SJCRH30 (cell line): ENCODE measurements around the gene TSR1. TPM values are rescaled to one million over a fixed set of nuclear protein-coding genes. Genes with fewer than 3 reads are reported as not detected.

ENCODE experiments used
- DNase-seq, 2 experiments: peaks; one replicate each; pipeline ENCODE4 v3.0.0-alpha.2; 2015 to 2020
- H3K27ac ChIP-seq: fragments of 250-450 bp; sonication (Bioruptor Pico); 2 replicates; pipeline ENCODE4 v1.5.1; 2020; ENCODE audit warnings: mild to moderate bottlenecking, moderate library complexity
- H3K27me3 ChIP-seq: fragments of 250-450 bp; sonication (Bioruptor Pico); 2 replicates; pipeline ENCODE4 v1.5.1; 2020; ENCODE audit warnings: mild to moderate bottlenecking, moderate library complexity
- H3K36me3 ChIP-seq: fragments of 250-450 bp; sonication (Bioruptor Pico); 2 replicates; pipeline ENCODE4 v1.5.1; 2020; ENCODE audit warnings: mild to moderate bottlenecking, moderate library complexity
- H3K4me1 ChIP-seq: fragments of 250-450 bp; sonication (Bioruptor Pico); 2 replicates; pipeline ENCODE4 v1.5.1; 2020; ENCODE audit warnings: mild to moderate bottlenecking, moderate library complexity
- H3K4me3 ChIP-seq: fragments of 250-450 bp; sonication (Bioruptor Pico); 2 replicates; pipeline ENCODE4 v1.5.1; 2020; ENCODE audit warnings: mild to moderate bottlenecking, moderate library complexity
- H3K9me3 ChIP-seq: fragments of 250-450 bp; sonication (Bioruptor Pico); replicated peaks from 2 replicates; pipeline ENCODE4 v1.5.1; 2020; ENCODE audit warnings: mild to moderate bottlenecking, moderate library complexity
- total RNA-seq: library from RNA; depleted of rRNA; stranded (reverse); fragments of >200 nt; shearing (Covaris generic); gene quantifications from 2 replicates; pipeline ENCODE4 v1.2.3, GENCODE V29; 2014; rRNA removed

The TSR1 gene
- total RNA-seq: 31.9 and 33.6 TPM in 2 replicates

DNA sequence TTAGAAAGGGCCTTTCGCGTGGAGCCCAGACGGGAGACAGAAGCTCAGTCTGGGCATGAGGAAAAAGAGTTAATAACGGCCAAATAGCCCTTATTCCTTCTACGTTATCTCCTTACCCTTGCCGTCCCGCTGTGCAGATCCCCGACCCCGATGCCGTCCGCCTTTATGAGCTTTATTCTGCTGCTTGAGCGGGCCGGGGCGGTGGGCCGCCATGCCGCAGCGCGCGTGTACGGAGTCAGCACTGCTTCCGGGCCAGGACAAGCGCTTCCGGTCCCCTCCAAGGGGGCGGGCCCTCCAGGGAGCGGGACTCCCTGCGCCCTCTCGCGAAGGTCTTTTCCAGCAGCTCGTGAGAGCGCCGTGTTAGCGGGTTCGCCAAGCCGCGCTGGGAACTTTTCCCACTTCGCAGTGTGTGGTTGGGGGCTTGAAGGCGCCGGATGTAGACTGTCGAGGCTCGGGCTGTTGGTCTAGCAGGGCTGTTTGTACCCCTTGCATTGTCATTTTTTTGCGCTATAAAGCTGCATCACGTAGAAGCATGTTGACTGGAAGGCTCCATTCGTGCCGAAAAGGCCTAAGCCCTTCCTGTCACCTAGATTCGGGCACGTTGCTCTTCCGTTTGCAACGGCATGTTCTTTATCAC, at the start of gene TSR1:
TSS of gene TSR1 (minus strand) at position 243 of the 637 bp plus-strand sequence. CDS start at position 213, 30 bp downstream.
- H3K4me3 ChIP-seq: peak within 1 kb of the TSS; percentile 83
- H3K27me3 ChIP-seq: no peaks in the 10 kb centered on the region
- H3K36me3 ChIP-seq: peaks cover 37% of the 10 kb centered on the region
- peak; percentile 85 to 88 for DNase-seq
- H3K9me3 ChIP-seq: no peaks in the 10 kb centered on the region
- H3K4me1 ChIP-seq: no peaks in the 10 kb centered on the region
- peak within 1 kb of the TSS; percentile 68 for H3K27ac ChIP-seq

DNA sequence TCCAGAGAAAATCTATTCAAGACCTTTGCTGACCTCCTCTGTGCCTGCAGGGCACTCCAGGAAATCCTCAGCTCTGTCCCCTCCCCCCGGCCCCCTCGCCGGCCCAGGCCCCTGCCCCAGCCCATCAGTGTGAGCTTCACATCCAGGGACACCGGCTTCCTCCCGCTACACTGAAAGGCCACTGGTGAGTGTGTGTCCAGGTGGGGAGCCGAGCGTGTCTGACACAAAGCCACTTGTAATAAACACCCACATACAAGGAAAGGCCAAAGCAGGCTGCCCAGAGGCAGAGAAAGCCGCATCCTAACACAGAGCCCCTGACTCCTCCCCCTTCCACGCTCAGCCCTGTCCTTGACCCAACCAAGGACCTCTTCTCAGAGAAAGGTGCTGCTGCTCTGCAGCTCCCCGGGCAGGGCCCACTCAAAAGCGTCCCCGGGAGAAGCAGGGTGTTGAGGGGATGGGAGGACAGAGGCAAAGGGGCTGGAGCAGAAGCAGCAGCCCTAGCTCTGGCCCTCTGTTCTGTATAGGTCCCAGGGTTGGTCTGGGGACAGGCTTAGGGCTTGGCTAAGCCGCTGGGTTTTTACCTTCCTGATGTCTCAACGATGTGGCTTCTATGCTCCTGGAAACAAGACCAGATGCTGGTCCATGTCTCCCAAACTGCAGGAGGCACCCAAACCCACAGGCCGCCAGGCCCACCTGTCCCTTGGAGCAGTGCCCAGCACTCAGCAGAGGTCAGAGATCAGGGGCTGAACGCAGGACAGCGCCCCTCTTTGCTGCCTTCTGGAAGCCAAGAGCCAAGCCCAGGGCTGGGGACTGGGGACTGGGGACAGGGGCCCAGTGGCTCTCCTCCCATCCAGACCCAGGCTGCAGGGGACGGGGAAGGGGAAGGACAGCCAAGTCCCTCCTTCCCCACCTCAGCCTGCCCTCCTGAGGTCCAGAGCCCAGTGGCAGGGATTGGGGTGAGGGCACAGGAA, 49.3 kb upstream of the TSR1 start:
- Histone ChIP-seq H3K36me3 (no peaks in the 10 kb centered on the region), H3K4me1 (peaks cover 15% of the 10 kb centered on the region; the same call in 1 of the 2 replicates), H3K9me3 (no peaks in the 10 kb centered on the region), H3K27ac (no peak overlapping the region), H3K4me3 (no peak overlapping the region), H3K27me3 (no peaks in the 10 kb centered on the region)
- DNase-seq: no peak

GRCh38 chr17:2384439-2385127, 48.3 kb upstream of the TSR1 start:
- no peak overlapping the region for H3K27ac ChIP-seq
- no peaks in the 10 kb centered on the region for H3K9me3 ChIP-seq
- DNase-seq: no peak
- H3K36me3 ChIP-seq: no peaks in the 10 kb centered on the region
- no peaks in the 10 kb centered on the region for H3K27me3 ChIP-seq
- H3K4me3 ChIP-seq: no peak overlapping the region
- H3K4me1 ChIP-seq: peaks cover 15% of the 10 kb centered on the region; the same call in 1 of the 2 replicates

- H3K27ac ChIP-seq: no peak overlapping the region
- H3K36me3 ChIP-seq: no peaks in the 10 kb centered on the region
- no peaks in the 10 kb centered on the region for H3K27me3 ChIP-seq
- H3K9me3 ChIP-seq: no peaks in the 10 kb centered on the region
- no peak for DNase-seq
- no peak overlapping the region for H3K4me3 ChIP-seq
- H3K4me1 ChIP-seq: peaks cover 15% of the 10 kb centered on the region; the same call in 1 of the 2 replicates
These were observed 47.4 kb upstream of the TSR1 start for GRCh38 chr17:2383628-2384167.

DNA sequence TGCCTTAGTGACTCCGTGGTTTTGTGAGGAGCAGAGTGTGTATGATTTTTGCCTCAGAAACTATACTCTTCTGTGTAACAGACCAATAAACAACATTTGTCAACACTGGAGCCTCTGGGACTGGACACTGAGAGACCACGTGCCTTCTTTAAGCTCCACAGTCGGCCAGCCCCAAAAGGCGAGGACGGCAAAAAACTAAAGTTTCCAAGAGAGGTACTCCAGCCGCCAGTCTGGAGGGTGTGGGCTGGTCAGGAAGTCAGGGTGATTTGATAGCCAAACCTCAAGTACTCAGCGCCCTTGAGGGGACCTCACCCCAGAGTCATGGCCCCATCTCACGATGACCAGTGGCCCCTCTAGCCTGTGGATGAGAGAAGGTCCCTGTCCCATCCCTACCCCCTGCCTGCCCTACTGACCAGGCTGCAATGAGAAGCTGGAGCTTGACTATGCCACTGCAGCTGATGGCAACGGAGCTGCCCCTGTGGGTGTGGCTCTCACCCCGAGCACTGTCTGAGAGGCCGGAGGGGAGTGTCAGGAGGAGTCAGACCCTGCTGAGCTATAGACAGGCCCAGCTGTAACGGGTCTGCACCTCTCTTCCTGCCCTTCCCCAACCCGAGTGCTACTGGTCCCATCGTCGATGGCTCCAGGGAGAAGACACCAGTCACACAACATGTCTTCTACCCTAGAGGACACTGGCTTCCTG, 44.8 kb upstream of the TSR1 start:
- H3K9me3 ChIP-seq: no peaks in the 10 kb centered on the region
- H3K27ac ChIP-seq: no peak overlapping the region
- no peaks in the 10 kb centered on the region for H3K27me3 ChIP-seq
- no peak overlapping the region for H3K4me3 ChIP-seq
- no peaks in the 10 kb centered on the region for H3K36me3 ChIP-seq
- no peak for DNase-seq
- peaks cover 11% of the 10 kb centered on the region; the same call in 1 of the 2 replicates for H3K4me1 ChIP-seq

DNA sequence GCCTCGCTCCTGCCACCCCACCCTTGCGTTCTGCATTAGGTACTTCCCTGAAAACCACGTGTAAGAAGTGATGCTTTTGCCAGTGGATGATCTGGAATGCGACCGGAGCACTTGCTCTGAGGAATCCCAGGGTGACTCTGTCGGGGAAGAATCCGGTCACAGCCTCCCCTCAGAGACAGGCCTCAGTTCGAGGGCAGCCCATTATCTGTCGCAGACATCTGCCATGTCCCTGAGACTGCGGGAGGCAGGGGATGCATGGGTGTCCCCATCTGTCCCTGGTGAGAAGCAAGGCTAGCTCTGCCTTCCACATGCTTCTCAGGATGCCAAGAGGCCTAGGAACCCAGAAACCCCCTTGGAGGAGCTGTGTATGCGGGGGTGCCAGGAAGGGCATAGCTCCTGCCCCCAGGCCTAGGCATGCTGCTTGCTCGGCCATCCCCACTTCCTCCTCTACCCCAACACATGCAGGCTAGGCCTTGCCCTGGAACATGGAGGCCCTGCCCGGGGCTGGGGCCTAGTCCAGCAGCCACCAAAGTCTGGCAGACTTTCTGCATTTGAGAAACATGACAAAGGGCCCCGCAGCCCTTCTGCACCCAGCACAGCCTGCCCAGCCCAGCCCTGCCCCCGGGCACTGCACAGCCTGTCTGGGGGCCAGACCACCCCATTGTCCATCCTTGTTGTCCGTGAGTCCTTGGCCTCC, 44.1 kb upstream of the TSR1 start:
- Histone ChIP-seq H3K4me3 (no peak overlapping the region), H3K9me3 (no peaks in the 10 kb centered on the region), H3K4me1 (peaks cover 4% of the 10 kb centered on the region; the same call in 1 of the 2 replicates), H3K27me3 (no peaks in the 10 kb centered on the region), H3K36me3 (no peaks in the 10 kb centered on the region), H3K27ac (no peak overlapping the region)
- DNase-seq: no peak

DNA sequence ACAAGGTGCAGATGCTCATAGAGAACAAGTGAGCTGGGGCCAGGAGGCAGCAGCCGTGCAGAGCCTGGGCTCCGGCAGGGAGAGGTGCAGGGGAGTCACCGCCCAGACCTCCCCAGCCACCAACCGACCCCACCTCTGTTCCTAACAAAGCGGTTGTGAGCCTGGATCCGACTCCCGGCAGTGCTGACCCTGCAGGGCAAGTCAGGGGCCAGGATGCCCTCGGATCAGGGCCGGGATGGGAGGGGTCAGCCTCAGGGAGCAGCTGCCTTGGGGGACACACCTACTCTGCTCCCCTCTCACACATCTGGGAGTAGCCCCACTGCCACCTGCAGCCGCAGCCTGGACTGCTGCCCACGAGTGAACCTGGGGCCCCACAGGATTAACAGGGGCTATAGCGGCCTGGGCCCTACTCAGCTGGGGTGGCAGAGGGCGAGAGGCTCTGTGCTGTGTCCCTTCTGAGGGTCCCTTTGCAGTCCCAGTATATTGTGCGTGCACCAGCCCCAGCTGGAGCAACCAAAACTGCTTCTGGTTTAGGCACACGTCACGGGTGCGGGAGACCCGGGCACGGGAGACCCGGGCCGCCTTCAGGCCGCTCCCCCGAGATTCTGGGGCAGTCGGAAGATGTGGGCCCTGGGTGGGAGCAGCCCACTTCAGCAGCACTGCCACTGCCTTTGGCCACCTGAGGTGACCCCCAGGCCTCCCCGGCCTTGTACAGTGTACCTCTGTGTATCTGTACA, 43.4 kb upstream of the TSR1 start:
- H3K4me3 ChIP-seq: no peak overlapping the region
- H3K27me3 ChIP-seq: no peaks in the 10 kb centered on the region
- no peak overlapping the region for H3K27ac ChIP-seq
- 0 out of 2 replicates have a peak, but pooled peaks cover 2% of the 10 kb centered on the region for H3K4me1 ChIP-seq
- H3K9me3 ChIP-seq: no peaks in the 10 kb centered on the region
- H3K36me3 ChIP-seq: no peaks in the 10 kb centered on the region
- no peak for DNase-seq

GRCh38 chr17:2378905-2379304, 42.6 kb upstream of the TSR1 start:
- H3K27ac ChIP-seq: no peak overlapping the region
- DNase-seq: no peak
- H3K4me1 ChIP-seq: 0 out of 2 replicates have a peak, but pooled peaks cover 2% of the 10 kb centered on the region
- H3K27me3 ChIP-seq: no peaks in the 10 kb centered on the region
- H3K4me3 ChIP-seq: no peak overlapping the region
- no peaks in the 10 kb centered on the region for H3K36me3 ChIP-seq
- no peaks in the 10 kb centered on the region for H3K9me3 ChIP-seq

DNA sequence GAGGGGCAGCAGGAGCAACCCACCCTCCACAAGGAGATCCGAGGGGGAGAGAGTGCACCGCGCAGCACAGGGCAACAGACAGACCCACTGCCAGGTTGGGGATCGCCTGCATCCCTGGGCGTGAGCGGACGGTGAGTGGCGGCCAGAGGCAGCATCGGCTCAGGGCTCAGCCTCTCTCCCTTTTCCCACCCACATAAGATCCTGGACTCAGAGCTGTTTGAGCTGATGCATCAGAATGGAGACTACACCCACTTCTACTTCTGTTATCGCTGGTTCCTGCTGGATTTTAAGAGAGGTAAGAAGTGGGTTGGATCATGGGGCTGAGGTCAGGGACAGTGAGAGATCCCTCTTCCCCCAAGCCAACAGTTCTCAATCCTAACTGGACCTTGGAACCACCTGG, 41.4 kb upstream of the TSR1 start:
- Histone ChIP-seq H3K4me1 (no peaks in the 10 kb centered on the region), H3K4me3 (no peak overlapping the region), H3K27ac (no peak overlapping the region), H3K36me3 (no peaks in the 10 kb centered on the region), H3K27me3 (no peaks in the 10 kb centered on the region), H3K9me3 (no peaks in the 10 kb centered on the region)
- no peak for DNase-seq

GRCh38 chr17:2376107-2376506, 39.9 kb upstream of the TSR1 start:
- H3K27me3 ChIP-seq: no peaks in the 10 kb centered on the region
- no peaks in the 10 kb centered on the region for H3K36me3 ChIP-seq
- H3K9me3 ChIP-seq: no peaks in the 10 kb centered on the region
- no peaks in the 10 kb centered on the region for H3K4me1 ChIP-seq
- H3K27ac ChIP-seq: no peak overlapping the region
- H3K4me3 ChIP-seq: no peak overlapping the region
- no peak for DNase-seq

DNA sequence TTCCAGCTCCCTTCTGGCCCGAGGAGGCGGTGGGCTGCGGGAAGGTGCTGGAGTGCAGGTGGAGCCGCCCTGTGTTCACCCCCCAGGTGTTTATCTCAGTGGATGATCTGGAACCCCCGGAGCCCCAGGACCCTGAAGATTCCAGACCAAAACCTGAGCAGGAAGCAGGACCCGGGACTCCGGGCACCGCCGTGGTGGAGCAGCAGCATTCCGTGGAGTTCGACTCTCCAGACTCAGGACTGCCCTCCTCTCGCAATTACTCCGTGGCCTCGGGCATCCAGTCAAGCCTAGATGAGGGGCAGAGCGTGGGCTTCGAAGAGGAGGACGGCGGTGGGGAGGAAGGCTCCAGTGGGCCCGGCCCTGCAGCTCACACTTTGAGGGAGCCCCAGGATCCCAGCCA, 39.1 kb upstream of the TSR1 start:
- no peak overlapping the region for H3K4me3 ChIP-seq
- H3K9me3 ChIP-seq: no peaks in the 10 kb centered on the region
- no peaks in the 10 kb centered on the region for H3K27me3 ChIP-seq
- no peak overlapping the region for H3K27ac ChIP-seq
- no peak for DNase-seq
- no peaks in the 10 kb centered on the region for H3K4me1 ChIP-seq
- no peaks in the 10 kb centered on the region for H3K36me3 ChIP-seq

DNA sequence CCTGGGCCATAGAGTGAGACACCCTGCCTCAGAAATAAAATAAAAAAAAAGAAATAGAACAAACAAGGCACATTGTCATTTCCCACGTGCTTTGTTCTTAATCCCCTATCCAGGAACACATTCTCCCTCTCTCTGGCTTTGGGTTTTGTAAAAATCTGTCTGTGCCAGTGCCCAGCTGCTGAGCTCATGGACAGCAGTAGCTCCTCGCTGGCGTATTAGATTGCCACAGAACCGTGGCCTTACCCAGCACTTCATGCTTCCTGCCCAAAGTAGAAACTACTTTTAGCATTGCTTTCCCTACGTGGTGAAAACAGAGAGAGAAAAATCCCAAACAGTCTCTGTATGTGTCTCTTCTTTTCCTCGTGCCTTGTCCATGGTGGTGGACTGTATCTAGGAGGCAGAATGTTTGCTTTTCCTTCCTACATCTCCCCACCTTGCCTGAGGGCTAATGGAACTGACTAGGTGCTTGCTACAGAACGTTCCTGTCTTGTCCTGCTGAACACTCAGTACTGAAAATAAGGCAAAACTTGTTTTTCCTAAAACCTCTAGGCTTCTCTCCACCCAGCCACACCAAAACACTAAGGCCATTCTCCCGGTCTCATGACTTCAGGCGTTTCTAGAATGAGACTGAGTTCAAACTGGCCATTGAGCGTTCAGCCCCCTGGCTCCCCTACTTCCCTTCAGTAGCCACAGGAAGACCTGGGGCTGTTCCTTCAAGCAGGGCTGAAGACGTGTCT, 38.5 kb upstream of the TSR1 start:
- Histone ChIP-seq H3K27ac (no peak overlapping the region), H3K27me3 (no peaks in the 10 kb centered on the region), H3K9me3 (no peaks in the 10 kb centered on the region), H3K36me3 (no peaks in the 10 kb centered on the region), H3K4me1 (no peaks in the 10 kb centered on the region), H3K4me3 (no peak overlapping the region)
- no peak for DNase-seq
